Kidney (tissue), 14 donors: ENCODE data around the gene ZNF485. TPM values are rescaled to one million over a fixed set of nuclear protein-coding genes. Genes with fewer than 3 reads are reported as not detected.
A peak's percentile ranks its signal among the peaks of the same experiment; 100 is the strongest.

Experiments used
- DNase-seq, 5 donors: peaks; one replicate each; pipeline ENCODE4 v3.0.0-alpha.2; 2013 to 2020
- FAIRE-seq: peaks from 2 replicates; lab custom pipeline; 2012; peaks lifted over from hg19 to GRCh38; lab: Jason Lieb, UNC
- H3K27ac ChIP-seq, 2 donors: one replicate each; pipeline ENCODE4 v1.7.0; 2013; ENCODE audit warnings: low read depth in 2 of 2, low read length in 2 of 2, inconsistent platforms in 1 of 2
- H3K27me3 ChIP-seq: one replicate; pipeline ENCODE4 v1.7.1; 2013; ENCODE audit warnings: low read length, inconsistent platforms; ENCODE audit not compliant: control insufficient read depth, insufficient read depth
- H3K36me3 ChIP-seq, 3 donors: one replicate each; pipeline versions ENCODE4 v1.7.0 to v1.7.1; 2013; ENCODE audit warnings: low read length in 3 of 3, control low read depth in 1 of 3, inconsistent platforms in 1 of 3; ENCODE audit not compliant: insufficient read depth in 3 of 3, control insufficient read depth in 2 of 3
- H3K4me1 ChIP-seq, 3 donors: one replicate each; pipeline versions ENCODE4 v1.7.0 to v1.7.1; 2013; ENCODE audit warnings: low read length in 3 of 3, inconsistent platforms in 1 of 3, low read depth in 1 of 3; ENCODE audit not compliant: control insufficient read depth in 2 of 3, insufficient read depth in 2 of 3
- H3K4me3 ChIP-seq, 3 donors: one replicate each; pipeline versions ENCODE4 v1.7.0 to v1.8.1; 2013; ENCODE audit warnings: low read length in 3 of 3, control low read depth in 1 of 3, inconsistent platforms in 1 of 3
- H3K9ac ChIP-seq, 3 donors: one replicate each; pipeline versions ENCODE4 v1.7.0 to v1.7.1; 2013; ENCODE audit warnings: low read length in 3 of 3, control low read depth in 1 of 3, inconsistent platforms in 1 of 3
- H3K9me3 ChIP-seq, 3 donors: one replicate each; pipeline versions ENCODE4 v1.7.0 to v1.7.1; 2013; ENCODE audit warnings: low read length in 3 of 3, control low read depth in 1 of 3, inconsistent platforms in 1 of 3; ENCODE audit not compliant: control insufficient read depth in 2 of 3, insufficient read depth in 1 of 3
- intact Hi-C: fragments of 100-400 bp; cut with DNase I; formaldehyde crosslinking; loops from one replicate; pipeline ENCODE4 v1.11.1; 2022
- polyA plus RNA-seq: library from polyadenylated mRNA; stranded (reverse); fragments of 350-450 nt; fragmentation: Illumina TruSeq; extraction: RNeasy Lipid Tissue Mini Kit (QIAGEN cat#74804); gene quantifications from one replicate; pipeline ENCODE4 v1.2.3, GENCODE V29; 2014; ENCODE audit warnings: low read depth, low replicate concordance; ENCODE audit not compliant: insufficient read depth
- total RNA-seq: library from RNA; stranded (reverse); fragmentation: NEBNext Ultra II Directional; extraction: Animal tissue kit (Norgen Biotek cat#: 25700); gene quantifications from one replicate; pipeline ENCODE4 v1.2.1, GENCODE V29; 2021
- TF ChIP-seq, protein P1 (sequence below): IDR thresholded peaks from 3 replicates; pipeline ENCODE4 v1.5.1; 2012; ENCODE audit warnings: mild to moderate bottlenecking, moderate library complexity, borderline replicate concordance; ENCODE audit not compliant: insufficient read depth; ENCODE audit errors: extremely low read depth
- donor health status: control.
- donor health status: control.
- donor health status: control.
- donor health status: control.
- donor health status: control.
- donor health status: DM: yes; HTN: yes; CAD: no.
- donor health status: Normal renal cell carcinoma (clear cell type).

Gene ZNF485
- total and polyA plus RNA-seq, 2 donors from 2014 or later = 1.8 to 4.9 TPM

DNA sequence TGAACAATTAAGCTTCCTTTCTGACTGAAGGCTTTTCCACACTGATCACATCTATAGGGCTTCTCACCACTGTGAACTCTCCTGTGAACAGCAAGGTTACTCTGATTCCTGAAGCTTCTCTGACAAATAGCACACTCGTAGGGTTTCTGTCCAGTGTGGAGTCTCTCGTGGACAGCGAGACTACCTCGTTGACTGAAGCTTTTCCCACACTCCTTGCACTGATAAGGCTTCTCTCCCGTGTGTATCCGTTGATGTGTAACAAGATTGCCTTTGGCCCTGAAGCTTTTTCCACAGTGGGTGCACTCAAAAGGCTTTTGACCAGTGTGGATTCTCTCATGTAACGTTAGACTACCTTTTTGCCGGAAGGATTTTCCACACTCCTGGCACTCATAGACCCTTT, 38.0 kb downstream of the ZNF485 start:
- intact Hi-C loops = no loop called here
- Histone ChIP-seq H3K27ac (no peak overlapping the region), H3K9ac (no peak overlapping the region), H3K4me3 (peak overlapping the region in 1 of 3 donors; percentile 49), H3K27me3 (no peaks in the 10 kb centered on the region), H3K4me1 (no peaks in the 10 kb centered on the region), H3K9me3 (peaks cover 14 to 58% (median 27%) of the 10 kb centered on the region in 3 donors), H3K36me3 (peaks cover 14 to 32% (median 27%) of the 10 kb centered on the region in 3 donors)
- TF ChIP-seq, protein P1, sequence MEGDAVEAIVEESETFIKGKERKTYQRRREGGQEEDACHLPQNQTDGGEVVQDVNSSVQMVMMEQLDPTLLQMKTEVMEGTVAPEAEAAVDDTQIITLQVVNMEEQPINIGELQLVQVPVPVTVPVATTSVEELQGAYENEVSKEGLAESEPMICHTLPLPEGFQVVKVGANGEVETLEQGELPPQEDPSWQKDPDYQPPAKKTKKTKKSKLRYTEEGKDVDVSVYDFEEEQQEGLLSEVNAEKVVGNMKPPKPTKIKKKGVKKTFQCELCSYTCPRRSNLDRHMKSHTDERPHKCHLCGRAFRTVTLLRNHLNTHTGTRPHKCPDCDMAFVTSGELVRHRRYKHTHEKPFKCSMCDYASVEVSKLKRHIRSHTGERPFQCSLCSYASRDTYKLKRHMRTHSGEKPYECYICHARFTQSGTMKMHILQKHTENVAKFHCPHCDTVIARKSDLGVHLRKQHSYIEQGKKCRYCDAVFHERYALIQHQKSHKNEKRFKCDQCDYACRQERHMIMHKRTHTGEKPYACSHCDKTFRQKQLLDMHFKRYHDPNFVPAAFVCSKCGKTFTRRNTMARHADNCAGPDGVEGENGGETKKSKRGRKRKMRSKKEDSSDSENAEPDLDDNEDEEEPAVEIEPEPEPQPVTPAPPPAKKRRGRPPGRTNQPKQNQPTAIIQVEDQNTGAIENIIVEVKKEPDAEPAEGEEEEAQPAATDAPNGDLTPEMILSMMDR = no peak
- DNase-seq (no peak), FAIRE-seq (no peak)

DNA sequence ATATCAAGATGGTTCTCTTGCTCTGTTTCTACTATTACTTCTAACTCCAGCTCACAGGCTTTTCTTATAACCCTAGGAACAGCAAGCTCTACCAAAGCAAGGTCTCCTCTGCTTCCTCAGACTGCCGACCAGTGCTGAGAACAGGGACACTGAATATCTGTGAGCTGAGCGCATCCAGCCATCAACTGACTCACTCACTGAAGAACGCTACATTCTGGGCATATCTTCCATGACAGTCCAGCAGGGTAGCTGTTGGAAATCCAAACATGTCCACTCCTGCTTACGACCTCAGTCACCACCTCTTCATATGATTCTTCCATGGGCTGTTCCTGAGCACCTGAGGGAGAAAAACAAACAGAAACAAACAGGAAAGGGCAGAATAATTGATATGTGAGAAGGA, 39.6 kb downstream of the ZNF485 start:
- no peak overlapping the region for H3K27ac ChIP-seq
- DNase-seq (no peak), FAIRE-seq (no peak)
- H3K9me3 ChIP-seq = peaks cover 14 to 54% (median 27%) of the 10 kb centered on the region in 3 donors
- intact Hi-C loops = no loop called here
- H3K36me3 ChIP-seq = peaks cover 14 to 32% (median 27%) of the 10 kb centered on the region in 3 donors
- no peaks in the 10 kb centered on the region for H3K4me1 ChIP-seq
- no peak overlapping the region for H3K9ac ChIP-seq
- TF ChIP-seq, protein P1 = no peak
- no peak overlapping the region for H3K4me3 ChIP-seq
- H3K27me3 ChIP-seq = no peaks in the 10 kb centered on the region

DNA sequence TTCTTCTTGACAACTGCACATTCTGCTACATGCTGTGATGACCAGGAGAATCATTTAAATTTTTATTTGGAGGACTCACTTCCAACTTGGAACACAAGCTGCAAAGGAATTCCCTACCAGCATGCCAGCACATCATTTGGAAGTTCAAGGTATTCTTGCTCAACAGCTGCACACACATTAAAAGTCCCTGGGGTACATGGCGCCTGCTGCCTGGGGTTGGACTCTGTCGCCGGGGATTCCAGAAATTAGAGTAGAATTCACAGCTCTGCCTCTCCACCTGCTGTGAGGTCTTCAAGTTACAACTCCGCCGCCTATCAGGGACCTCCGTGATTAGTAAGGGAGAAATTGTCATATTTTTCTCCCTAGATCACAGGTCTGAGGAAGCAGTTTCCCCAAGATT, 41.3 kb downstream of the ZNF485 start:
- Histone ChIP-seq H3K27me3 (no peaks in the 10 kb centered on the region), H3K4me3 (peak overlapping the region; percentile 44 to 76 (median 73)), H3K4me1 (no peaks in the 10 kb centered on the region), H3K36me3 (peaks cover 14 to 32% (median 27%) of the 10 kb centered on the region in 3 donors), H3K9ac (no peak overlapping the region), H3K27ac (no peak overlapping the region), H3K9me3 (peaks cover 10 to 40% (median 27%) of the 10 kb centered on the region in 3 donors)
- TF ChIP-seq, protein P1 = no peak
- intact Hi-C loops = no loop called here
- FAIRE-seq = no peak
- no peak for DNase-seq

DNA sequence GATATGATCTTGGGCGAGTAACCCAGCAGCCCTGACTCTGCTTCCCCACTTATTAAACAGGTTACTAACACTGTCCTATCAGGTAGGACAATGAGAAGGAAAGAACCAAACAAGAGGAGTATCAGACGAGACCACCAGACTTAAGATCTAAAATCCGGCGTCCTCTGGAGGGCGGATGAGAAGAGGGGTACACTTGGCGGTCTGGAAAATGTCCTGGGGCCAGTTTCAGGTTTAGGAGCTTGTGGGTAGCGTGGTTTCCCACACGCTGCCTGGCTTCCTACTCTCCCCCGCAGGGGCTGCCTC, 41.8 kb downstream of the ZNF485 start:
- H3K27ac ChIP-seq = no peak overlapping the region
- FAIRE-seq (no peak), DNase-seq (no peak)
- H3K9me3 ChIP-seq = peaks cover 10 to 36% (median 23%) of the 10 kb centered on the region in 3 donors
- peak overlapping the region; percentile 14 to 81 (median 43) for H3K9ac ChIP-seq
- no peaks in the 10 kb centered on the region for H3K4me1 ChIP-seq
- TF ChIP-seq, protein P1 = no peak
- intact Hi-C loops = no loop called here
- H3K4me3 ChIP-seq = peak overlapping the region; percentile 44 to 76 (median 73)
- H3K36me3 ChIP-seq = peaks cover 14 to 31% (median 27%) of the 10 kb centered on the region in 3 donors
- H3K27me3 ChIP-seq = no peaks in the 10 kb centered on the region
